Peyer's patch (tissue), 4 donors: Measurements from ENCODE around the gene ZNF804A.

ENCODE experiments used
- CTCF ChIP-seq, 6 experiments: fragments of 450-650 bp in 4 of 6; fragments of 200-600 bp in 2 of 6; sonication (generic) in 1 of 6; IDR thresholded peaks; one replicate each; pipeline ENCODE4 v1.5.1; 2017 to 2019; ENCODE audit warnings: antibody characterized with exemption in 6 of 6, mild to moderate bottlenecking in 3 of 6, moderate library complexity in 1 of 6
- POLR2A ChIP-seq, 2 donors: fragments of 450-650 bp; IDR thresholded peaks; one replicate each; pipeline ENCODE4 v1.5.1; 2017; ENCODE audit warnings: antibody characterized with exemption in 2 of 2, mild to moderate bottlenecking in 2 of 2, moderate library complexity in 2 of 2

- TF ChIP-seq CTCF (IDR thresholded peaks at IDR 0.05) (no peak), POLR2A (IDR thresholded peaks at IDR 0.05) (no peak)
Observed at GRCh38 chr2:184677171-184677570, 78.8 kb downstream of the ZNF804A start.
